Panc1 (cell line): ENCODE measurements around the gene SPIN2A. TPM values are rescaled to one million over a fixed set of nuclear protein-coding genes. Genes with fewer than 3 reads are reported as not detected.
"Not testable (repeated sequence)": the region's sequence is repeated elsewhere in the genome, so short reads cannot be mapped to it uniquely, and the experiment has no call there.

Source experiments
- ATAC-seq: fragments of 200-7000 bp; cut with Tn5 transposase; 2 replicates; pipeline ENCODE4 v1.9.1; 2020; ENCODE audit warnings: mild to moderate bottlenecking, moderate library complexity
- BruUV-seq: library from RNA; stranded (reverse); fragments of 400-500 nt; replicated peaks from 2 replicates; lab custom pipeline; 2021; lab: Mats Ljungman, UMichigan
- CTCF ChIA-PET: fragments of 300-600 bp; sonication (Branson Sonifier 250); formaldehyde crosslinking; loops from one replicate; lab custom pipeline; 2022; ENCODE audit warnings: antibody characterized with exemption; lab: Charles Lee
- POLR2A ChIA-PET: fragments of 300-600 bp; sonication (Branson Sonifier 250); formaldehyde crosslinking; loops from one replicate; lab custom pipeline; 2022; ENCODE audit warnings: antibody characterized with exemption; lab: Charles Lee
- DNase-seq: peaks from one replicate; pipeline ENCODE4 v3.0.0-alpha.2; 2010; ENCODE audit warnings: low read depth, low spot score
- H3K27ac ChIP-seq: 2 replicates; pipeline ENCODE4 v1.5.1; 2011; ENCODE audit warnings: mild to moderate bottlenecking, low read length, inconsistent platforms
- H3K27me3 ChIP-seq: fragments of 200-500 bp; sonication (Bioruptor generic); 2 replicates; pipeline ENCODE4 v1.6.0; 2014; ENCODE audit warnings: low read length, inconsistent platforms; ENCODE audit not compliant: control insufficient read depth, insufficient read depth
- H3K36me3 ChIP-seq: fragments of 200-500 bp; sonication (Bioruptor generic); 2 replicates; pipeline ENCODE4 v1.5.1; 2014; ENCODE audit warnings: inconsistent platforms, mild to moderate bottlenecking, low read length, moderate library complexity; ENCODE audit not compliant: control insufficient read depth, insufficient read depth
- H3K4me1 ChIP-seq: 2 replicates; pipeline ENCODE4 v1.5.1; 2011; ENCODE audit warnings: inconsistent platforms, mild to moderate bottlenecking, low read length, moderate library complexity; ENCODE audit not compliant: control insufficient read depth, insufficient read depth
- H3K4me3 ChIP-seq, 2 experiments: 2 replicates each; pipeline ENCODE4 v1.5.1; 2011 to 2012; ENCODE audit warnings: low read depth in 2 of 2, low read length in 2 of 2, mild to moderate bottlenecking in 2 of 2, inconsistent platforms in 1 of 2, moderate library complexity in 1 of 2
- H3K9me3 ChIP-seq: fragments of 200-500 bp; sonication (Bioruptor generic); 2 replicates; pipeline ENCODE4 v1.5.1; 2014; ENCODE audit warnings: low read depth, mild to moderate bottlenecking, inconsistent platforms, low read length, moderate library complexity; ENCODE audit not compliant: control insufficient read depth, insufficient read depth
- CTCF ChIP-seq: fragments of 450-650 bp; IDR thresholded peaks from 2 replicates; pipeline ENCODE4 v1.5.1; 2017; ENCODE audit warnings: mild to moderate bottlenecking
- POLR2AphosphoS5 ChIP-seq: IDR thresholded peaks from 2 replicates; pipeline ENCODE4 v1.6.1; 2012; ENCODE audit warnings: mild to moderate bottlenecking, low read depth, low read length, moderate library complexity
- REST ChIP-seq, 2 experiments: IDR thresholded peaks; 2 replicates each; pipeline ENCODE4 v1.6.1; 2011 to 2012; ENCODE audit warnings: low read depth in 2 of 2, control low read depth in 1 of 2, low read length in 1 of 2, mild to moderate bottlenecking in 1 of 2, moderate library complexity in 1 of 2; ENCODE audit not compliant: insufficient read depth in 1 of 2
- SIN3A ChIP-seq: IDR thresholded peaks from 2 replicates; pipeline ENCODE4 v1.6.1; 2012; ENCODE audit warnings: low read depth, mild to moderate bottlenecking, low read length, moderate library complexity, borderline replicate concordance; ENCODE audit not compliant: insufficient read depth
- TCF7L2 ChIP-seq: IDR thresholded peaks from 2 replicates; pipeline ENCODE4 v1.6.1; 2011; ENCODE audit warnings: mild to moderate bottlenecking, low read depth, low read length, inconsistent platforms
- in situ Hi-C: cut with HindIII; loops from 2 replicates; pipeline ENCODE4 v1.10.0; 2016; ENCODE audit warnings: low sequenced_read_pairs, low pct_unique_long_range_greater_than_20kb
- intact Hi-C: fragments of 100-400 bp; cut with micrococcal nuclease; formaldehyde crosslinking; loops from one replicate; pipeline ENCODE4 v1.10.0; 2022; ENCODE audit not compliant: unreplicated experiment
- total RNA-seq: library from RNA; stranded (reverse); gene quantifications from one replicate; pipeline ENCODE4 v1.2.1, GENCODE V29; 2021; ENCODE audit not compliant: unreplicated experiment

The SPIN2A gene
- total RNA-seq, 1 experiment from 2014 or later = 1.3 TPM

GRCh38 chrX:57134702-57135101, 2.5 kb downstream of the SPIN2A start:
- no peak overlapping the region for H3K27ac ChIP-seq
- no peak overlapping the region for H3K4me3 ChIP-seq
- no TSS peak for BruUV-seq
- no peak for ATAC-seq
- TF ChIP-seq CTCF (no peak), TCF7L2 (no peak), POLR2AphosphoS5 (no peak), SIN3A (no peak), REST (IDR thresholded peaks at IDR 0.05; ENCODE audit: insufficient read depth in 1 of 2, low read depth in 2 of 2, low read length in 1 of 2) (no peak)
- no peaks in the 10 kb centered on the region for H3K9me3 ChIP-seq
- ChIA-PET CTCF (no interaction called here), POLR2A (no interaction called here)
- in situ Hi-C loops = no loop called here
- H3K27me3 ChIP-seq = no peaks in the 10 kb centered on the region
- intact Hi-C loops = no loop called here
- H3K4me1 ChIP-seq = no peaks in the 10 kb centered on the region
- H3K36me3 ChIP-seq = no peaks in the 10 kb centered on the region
- DNase-seq = no peak

- in situ Hi-C loops = no loop called here
- TF ChIP-seq POLR2AphosphoS5 (no peak), REST (IDR thresholded peaks at IDR 0.05; ENCODE audit: insufficient read depth in 1 of 2, low read depth in 2 of 2, low read length in 1 of 2) (no peak), TCF7L2 (no peak), CTCF (no peak), SIN3A (no peak)
- POLR2A ChIA-PET = no interaction called here
- Histone ChIP-seq H3K4me1 (no peaks in the 10 kb centered on the region), H3K27ac (no peak overlapping the region), H3K4me3 (no peak overlapping the region), H3K9me3 (no peaks in the 10 kb centered on the region), H3K36me3 (no peaks in the 10 kb centered on the region; the same call in 1 of the 2 replicates), H3K27me3 (no peaks in the 10 kb centered on the region)
- DNase-seq = no peak
- intact Hi-C loops = no loop called here
- CTCF ChIA-PET = no interaction called here
- no TSS peak for BruUV-seq
- ATAC-seq = no peak
Measured at GRCh38 chrX:57133706-57134105, 3.5 kb downstream of the SPIN2A start.

GRCh38 chrX:57133284-57133683, 3.9 kb downstream of the SPIN2A start:
- H3K4me1 ChIP-seq, DNase-seq, BruUV-seq, ATAC-seq, H3K36me3 ChIP-seq, CTCF ChIA-PET, H3K27me3 ChIP-seq, intact Hi-C loops, H3K9me3 ChIP-seq, H3K4me3 ChIP-seq, POLR2A ChIA-PET, in situ Hi-C loops, H3K27ac ChIP-seq: not testable (repeated sequence)
